Suppressor macrophage treated with lipopolysaccharide for 1 hour (primary cell): ENCODE results near the gene CDH26.

Source experiments
- DNase-seq, 3 donors: peaks; one replicate each; pipeline ENCODE4 v3.0.0-alpha.2; 2020 to 2022

Gene CDH26

GRCh38 chr20:60048634-60049521 lies 90.7 kb downstream of the CDH26 start:
- DNase-seq, result no peak

GRCh38 chr20:60049601-60050000 lies 91.4 kb downstream of the CDH26 start:
- peak in 2 of 3 donors; percentile 26 to 37 for DNase-seq

GRCh38 chr20:60050193-60050947 lies 92.1 kb downstream of the CDH26 start:
- no peak for DNase-seq

DNA sequence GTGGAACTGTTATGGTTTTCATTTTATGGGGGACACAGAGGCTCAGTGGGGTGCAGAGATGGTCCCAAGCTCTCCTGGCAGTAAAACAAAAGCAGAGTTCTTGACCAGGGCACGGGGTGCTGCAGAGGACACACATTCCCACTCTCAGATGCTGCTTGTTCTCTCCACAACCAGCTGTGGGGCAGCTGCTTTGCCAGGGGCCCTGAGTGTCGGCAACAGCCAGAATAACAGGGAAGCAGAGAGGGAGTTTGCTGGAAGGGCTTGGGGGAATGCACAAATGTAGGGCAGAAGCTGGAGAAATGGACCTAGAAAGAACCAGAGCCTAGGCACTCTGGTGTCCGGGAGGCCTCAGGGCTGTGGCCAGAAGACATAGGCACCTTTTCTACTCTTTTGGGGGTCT lies 93.7 kb downstream of the CDH26 start:
- DNase-seq, result no peak

- DNase-seq, result peak in 1 of 3 donors; percentile 22
Measured at GRCh38 chr20:60052322-60052721, 94.1 kb downstream of the CDH26 start.

GRCh38 chr20:60053125-60053817 lies 95.0 kb downstream of the CDH26 start:
- DNase-seq, result no peak

- DNase-seq, result no peak
Measured at GRCh38 chr20:60053818-60054190, 95.6 kb downstream of the CDH26 start.

DNA sequence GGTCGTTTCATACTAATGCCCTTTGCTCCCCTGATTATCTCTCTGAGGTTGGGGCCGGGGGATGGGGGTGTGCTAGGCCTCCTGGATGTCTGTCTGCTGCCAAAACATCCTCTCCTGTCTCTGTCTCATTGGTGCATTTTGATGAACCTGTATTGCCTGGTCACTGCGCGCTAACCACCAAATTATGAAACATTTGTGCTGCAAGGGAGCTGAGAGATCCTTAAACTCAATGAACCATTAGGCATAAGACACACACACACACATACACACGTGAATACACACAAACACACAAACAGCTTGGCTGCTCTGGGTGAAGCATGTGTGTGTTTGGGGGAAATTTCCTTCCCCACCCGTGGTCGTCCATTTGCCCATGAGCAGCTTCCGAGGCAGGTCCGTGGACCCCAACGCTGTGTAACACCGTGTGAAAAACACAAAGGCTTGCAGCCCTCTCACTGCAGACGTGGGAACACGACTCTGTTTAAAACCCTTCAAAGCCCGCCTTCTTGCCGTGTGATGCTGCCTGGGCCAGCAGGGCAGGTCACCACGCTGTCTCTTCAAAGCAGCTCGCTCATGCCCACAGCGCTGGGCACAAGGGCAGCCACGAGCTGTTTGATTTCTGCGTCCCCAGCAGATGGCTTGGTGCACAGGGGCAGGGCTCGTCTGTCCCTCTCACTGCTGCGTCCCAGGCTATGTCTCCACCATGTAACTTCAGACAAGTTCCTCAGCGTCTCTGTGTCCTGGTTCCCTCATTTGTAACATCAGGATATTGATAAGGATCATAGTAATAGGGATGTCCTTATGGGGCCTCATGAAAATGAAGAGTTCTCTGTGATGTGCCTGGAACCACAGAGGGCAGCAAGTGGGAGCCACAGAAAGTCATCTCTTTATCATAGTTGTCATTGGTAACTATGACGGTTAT lies 96.8 kb downstream of the CDH26 start:
- DNase-seq, result peak in 2 of 3 donors; percentile 22 to 27

- DNase-seq, result peak; percentile 75 to 80 (median 79)
Measured at GRCh38 chr20:60055740-60056139, 97.5 kb downstream of the CDH26 start.

GRCh38 chr20:60056407-60057122 lies 98.3 kb downstream of the CDH26 start:
- DNase-seq, result peak in 1 of 3 donors; percentile 14

- peak; percentile 76 to 82 (median 80) for DNase-seq
Measured at GRCh38 chr20:60057123-60057865, 99.1 kb downstream of the CDH26 start.

GRCh38 chr20:60057866-60058807 lies 99.9 kb downstream of the CDH26 start:
- peak; percentile 56 to 67 (median 65) for DNase-seq

DNA sequence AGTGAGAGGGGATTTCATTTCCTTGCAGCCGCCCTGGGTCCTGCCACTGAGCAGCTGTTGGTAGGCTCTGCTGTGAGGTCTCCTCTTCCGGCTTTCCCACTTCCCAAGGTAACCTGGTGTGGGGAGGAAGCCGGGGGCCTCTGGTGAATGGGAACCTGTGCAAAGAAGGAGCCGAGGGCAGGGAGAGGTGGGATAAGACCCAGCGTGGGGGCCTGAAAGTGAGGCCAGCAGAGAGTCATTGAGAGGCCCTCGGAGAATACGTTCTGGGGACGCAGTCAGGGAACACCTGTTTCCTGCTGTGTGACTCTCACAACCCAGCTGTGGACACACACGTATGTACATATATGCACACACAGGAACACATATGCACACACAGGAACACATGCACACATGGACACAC lies 100.7 kb downstream of the CDH26 start:
- no peak for DNase-seq

- no peak for DNase-seq
Measured at GRCh38 chr20:60060006-60060557, 101.9 kb downstream of the CDH26 start.

DNA sequence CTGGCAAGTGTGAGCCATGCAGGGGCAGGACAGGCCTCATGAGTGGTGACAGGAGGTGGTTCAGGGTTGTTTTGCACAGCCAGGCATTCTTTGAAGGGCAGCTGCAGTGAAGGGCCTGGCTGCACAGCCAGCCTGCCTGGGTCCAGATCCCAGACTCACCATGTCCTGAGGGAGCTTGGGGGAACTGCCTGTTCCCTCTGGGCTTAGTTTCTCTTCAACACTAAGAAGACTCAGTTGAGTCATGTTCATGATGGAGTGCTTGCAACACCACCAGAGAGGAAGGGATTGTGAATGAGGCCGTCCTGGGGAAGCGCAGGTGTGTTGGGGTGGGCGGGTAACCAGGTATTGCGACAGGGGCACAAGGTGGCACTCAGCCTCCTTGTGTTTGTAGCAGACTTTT lies 102.4 kb downstream of the CDH26 start:
- peak in 1 of 3 donors; percentile 27 for DNase-seq

DNA sequence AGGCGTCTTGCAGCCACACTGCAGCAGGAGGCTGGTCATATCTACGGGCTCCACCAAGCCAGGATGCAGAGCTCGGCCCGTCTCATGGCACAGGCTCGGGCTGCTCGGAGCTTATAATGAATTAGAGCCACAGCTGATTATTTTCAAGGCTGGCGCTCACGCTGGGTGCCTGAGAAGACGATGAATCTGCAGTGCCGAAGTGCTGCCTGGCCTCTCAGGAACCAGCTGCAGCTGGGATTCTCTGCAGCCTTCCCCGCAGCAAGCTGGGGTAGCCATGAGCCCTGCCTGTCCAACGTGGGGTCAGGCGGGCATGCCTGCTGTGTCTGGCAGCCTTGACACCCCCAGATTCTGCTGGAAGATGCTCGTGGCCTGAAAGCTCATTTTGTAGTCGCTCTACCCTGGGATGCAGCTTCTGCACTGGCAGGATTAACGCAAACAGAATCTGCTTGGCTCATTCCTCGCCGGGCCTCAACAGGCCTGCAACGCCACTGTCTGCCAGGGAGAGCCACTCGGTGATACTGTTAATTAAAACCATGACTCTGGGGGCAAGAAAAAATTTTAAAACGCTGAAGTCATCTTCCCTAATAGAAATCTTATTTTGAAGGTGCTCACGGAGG lies 104.3 kb downstream of the CDH26 start:
- no peak for DNase-seq

DNA sequence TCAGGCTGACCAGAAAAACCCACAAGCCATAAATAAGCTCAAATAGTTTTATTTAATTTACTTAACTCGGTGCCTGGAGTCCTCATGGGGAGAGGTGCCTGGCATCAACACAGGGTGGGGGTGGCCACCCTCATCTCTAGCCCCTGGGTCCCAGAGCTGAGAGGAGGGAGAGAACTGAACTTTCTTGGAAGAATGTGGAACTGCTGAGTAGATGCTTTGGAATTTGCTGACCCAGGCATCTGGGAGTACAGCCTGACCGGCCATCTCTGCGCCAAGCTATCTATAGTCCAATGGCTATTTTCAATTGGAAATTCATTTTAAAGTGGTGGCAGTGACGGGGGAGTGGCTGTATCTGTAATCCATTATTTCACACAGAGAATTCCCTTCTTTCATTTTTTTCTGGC lies 104.8 kb downstream of the CDH26 start:
- no peak for DNase-seq

DNA sequence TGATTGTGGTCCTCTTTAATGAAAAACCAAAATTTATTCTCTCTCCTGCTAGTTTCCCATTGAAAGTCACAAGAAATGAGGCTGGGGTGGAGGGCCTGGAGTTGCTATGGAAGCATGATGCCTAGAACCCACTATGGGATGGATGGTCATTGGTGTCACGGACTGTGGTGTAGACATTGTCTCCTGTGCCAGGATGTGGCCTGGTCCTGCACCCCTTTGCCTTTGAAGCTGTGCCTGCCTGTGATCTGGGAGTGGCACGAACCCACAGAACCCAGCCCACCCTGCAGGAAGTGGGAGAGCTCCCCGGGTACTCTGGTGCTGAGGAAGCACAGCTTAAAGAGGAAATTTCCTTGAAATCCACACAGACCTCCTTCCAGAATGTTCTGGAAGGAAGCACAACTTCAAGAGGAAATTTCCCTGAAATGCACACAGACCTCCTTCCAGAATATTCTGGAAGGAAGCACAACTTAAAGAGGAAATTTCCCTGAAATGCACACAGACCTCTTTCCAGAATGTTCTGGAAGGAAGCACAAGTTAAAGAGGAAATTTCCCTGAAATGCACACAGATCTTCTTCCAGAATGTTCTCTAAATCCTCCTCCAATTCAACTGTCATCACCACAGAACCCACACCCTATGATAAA lies 105.6 kb downstream of the CDH26 start:
- no peak for DNase-seq
